HEK293 (cell line): ENCODE results near the gene CDON.

Experiments
- CTCF ChIA-PET: fragments of 350-600 bp; formaldehyde crosslinking; extraction: SDS; loops from one replicate; lab custom pipeline; 2021; ENCODE audit warnings: antibody characterized with exemption; lab: Yijun Ruan, JAX
- POLR2A ChIA-PET: fragments of 300-600 bp; formaldehyde crosslinking; extraction: SDS; loops from one replicate; lab custom pipeline; 2020; ENCODE audit warnings: antibody characterized with exemption, inconsistent platforms; lab: Yijun Ruan, JAX
- H3K27ac ChIP-seq: fragments of 200-500 bp; sonication (Bioruptor generic); 2 replicates; pipeline ENCODE4 v1.5.1; 2014; ENCODE audit warnings: low read depth, low read length, control low read depth, inconsistent platforms; ENCODE audit errors: extremely low read depth
- H3K36me3 ChIP-seq, 2 experiments: fragments of 200-500 bp in 1 of 2; sonication (Bioruptor generic) in 1 of 2; 1 replicate in 1 of 2; 2 replicates in 1 of 2; pipeline ENCODE4 v1.5.1; 2014 to 2017; ENCODE audit warnings: inconsistent platforms in 2 of 2, low read length in 2 of 2; ENCODE audit not compliant: control insufficient read depth in 2 of 2, insufficient read depth in 1 of 2
- H3K4me1 ChIP-seq: fragments of 200-500 bp; sonication (Bioruptor generic); 2 replicates; pipeline ENCODE4 v1.5.1; 2014; ENCODE audit warnings: mild to moderate bottlenecking, low read length, inconsistent platforms; ENCODE audit not compliant: control insufficient read depth, insufficient read depth
- H3K4me3 ChIP-seq: 2 replicates; pipeline ENCODE4 v1.5.1; 2011; ENCODE audit warnings: low read depth, mild to moderate bottlenecking, control low read depth, low read length, moderate library complexity
- H3K9me3 ChIP-seq: fragments of 200-500 bp; sonication (Bioruptor generic); 2 replicates; pipeline ENCODE4 v1.5.1; 2014; ENCODE audit warnings: low read depth, low read length, inconsistent platforms; ENCODE audit not compliant: control insufficient read depth, insufficient read depth
- INSM2 ChIP-seq: fragments of 450-650 bp; formaldehyde crosslinking; IDR thresholded peaks from 2 replicates; pipeline ENCODE4 v1.5.1; 2016; ENCODE audit warnings: missing biosample characterization, missing genetic modification characterization
- PRDM10 ChIP-seq: fragments of 450-650 bp; formaldehyde crosslinking; IDR thresholded peaks from 2 replicates; pipeline ENCODE4 v1.5.1; 2016; ENCODE audit warnings: missing biosample characterization, missing genetic modification characterization
- PRDM2 ChIP-seq: fragments of 450-650 bp; formaldehyde crosslinking; IDR thresholded peaks from 2 replicates; pipeline ENCODE4 v1.5.1; 2016; ENCODE audit warnings: missing biosample characterization, missing genetic modification characterization, borderline replicate concordance
- PRDM4 ChIP-seq: fragments of 450-650 bp; formaldehyde crosslinking; IDR thresholded peaks from 2 replicates; pipeline ENCODE4 v1.5.1; 2017; ENCODE audit warnings: missing biosample characterization, missing genetic modification characterization
- ZBTB44 ChIP-seq: fragments of 450-650 bp; IDR thresholded peaks from 2 replicates; pipeline ENCODE4 v1.5.1; 2018; ENCODE audit warnings: missing biosample characterization, mild to moderate bottlenecking, missing genetic modification characterization
- ZNF157 ChIP-seq: fragments of 450-650 bp; formaldehyde crosslinking; IDR thresholded peaks from 2 replicates; pipeline ENCODE4 v1.5.1; 2016; ENCODE audit warnings: missing biosample characterization, missing genetic modification characterization
- ZNF175 ChIP-seq: fragments of 450-650 bp; formaldehyde crosslinking; IDR thresholded peaks from 2 replicates; pipeline ENCODE4 v1.5.1; 2016; ENCODE audit warnings: missing biosample characterization, missing genetic modification characterization
- ZNF211 ChIP-seq: fragments of 450-650 bp; formaldehyde crosslinking; IDR thresholded peaks from 2 replicates; pipeline ENCODE4 v1.5.1; 2016; ENCODE audit warnings: low read depth, missing biosample characterization, missing genetic modification characterization
- ZNF292 ChIP-seq: fragments of 450-650 bp; formaldehyde crosslinking; IDR thresholded peaks from 2 replicates; pipeline ENCODE4 v1.5.1; 2016; ENCODE audit warnings: low read depth, missing biosample characterization, missing genetic modification characterization, borderline replicate concordance
- ZNF311 ChIP-seq: fragments of 450-650 bp; formaldehyde crosslinking; IDR thresholded peaks from 2 replicates; pipeline ENCODE4 v1.5.1; 2017; ENCODE audit warnings: missing biosample characterization, missing genetic modification characterization, borderline replicate concordance
- ZNF350 ChIP-seq: fragments of 450-650 bp; formaldehyde crosslinking; IDR thresholded peaks from 2 replicates; pipeline ENCODE4 v1.5.0; 2017; ENCODE audit warnings: missing biosample characterization, mild to moderate bottlenecking, missing genetic modification characterization
- ZNF404 ChIP-seq: fragments of 450-650 bp; formaldehyde crosslinking; IDR thresholded peaks from 2 replicates; pipeline ENCODE4 v1.5.1; 2017; ENCODE audit warnings: missing biosample characterization, missing genetic modification characterization
- ZNF501 ChIP-seq: fragments of 450-650 bp; formaldehyde crosslinking; IDR thresholded peaks from 2 replicates; pipeline ENCODE4 v1.5.1; 2016; ENCODE audit warnings: missing biosample characterization, missing genetic modification characterization
- ZNF560 ChIP-seq: fragments of 450-650 bp; formaldehyde crosslinking; IDR thresholded peaks from 2 replicates; pipeline ENCODE4 v1.5.1; 2017; ENCODE audit warnings: missing biosample characterization, missing genetic modification characterization, borderline replicate concordance
- ZNF621 ChIP-seq: fragments of 450-650 bp; formaldehyde crosslinking; IDR thresholded peaks from 2 replicates; pipeline ENCODE4 v1.5.1; 2017; ENCODE audit warnings: missing biosample characterization, missing genetic modification characterization
- ZNF670 ChIP-seq: fragments of 450-650 bp; formaldehyde crosslinking; IDR thresholded peaks from 2 replicates; pipeline ENCODE4 v1.5.1; 2016; ENCODE audit warnings: missing biosample characterization, missing genetic modification characterization, low read depth
- ZNF777 ChIP-seq: fragments of 450-650 bp; formaldehyde crosslinking; IDR thresholded peaks from 2 replicates; pipeline ENCODE4 v1.5.1; 2017; ENCODE audit warnings: missing biosample characterization, missing genetic modification characterization, borderline replicate concordance
- ZNF785 ChIP-seq: fragments of 450-650 bp; formaldehyde crosslinking; IDR thresholded peaks from 2 replicates; pipeline ENCODE4 v1.5.1; 2016; ENCODE audit warnings: missing biosample characterization, missing genetic modification characterization
- ZSCAN16 ChIP-seq: fragments of 450-650 bp; formaldehyde crosslinking; IDR thresholded peaks from 2 replicates; pipeline ENCODE4 v1.5.1; 2016; ENCODE audit warnings: missing biosample characterization, missing genetic modification characterization
- ZSCAN18 ChIP-seq: fragments of 450-650 bp; formaldehyde crosslinking; IDR thresholded peaks from 2 replicates; pipeline ENCODE4 v1.5.1; 2016; ENCODE audit warnings: missing biosample characterization, missing genetic modification characterization

CDON gene

GRCh38 chr11:126102436-126102981 is 39.8 kb upstream of the CDON start:
- CTCF ChIA-PET, result interaction anchor here (1.0 to 1.6 kb wide), 3 partner anchors 10 to 42 kb away, joined by 3 to 5 read pairs (median 4); no protein-coding TSS in a partner anchor
- no peak overlapping the region for H3K4me3 ChIP-seq
- no peaks in the 10 kb centered on the region for H3K36me3 ChIP-seq
- H3K27ac ChIP-seq, result peak overlapping the region; percentile 57
- peaks cover 14% of the 10 kb centered on the region for H3K4me1 ChIP-seq
- POLR2A ChIA-PET, result interaction anchor here (1.1 kb wide), 1 partner anchor 15 kb away, joined by 7 read pairs; no protein-coding TSS in a partner anchor
- no peaks in the 10 kb centered on the region for H3K9me3 ChIP-seq
- TF ChIP-seq ZNF777 (no peak), ZNF311 (tag by site-specific recombination) (no peak), ZNF560 (tag by site-specific recombination) (no peak), ZNF404 (tag by site-specific recombination) (no peak), ZBTB44 (peak; percentile 66), ZSCAN18 (tag by site-specific recombination) (no peak), ZNF785 (tag by site-specific recombination) (no peak), ZNF501 (no peak), ZNF175 (tag by site-specific recombination) (no peak), PRDM4 (peak; percentile 96), ZSCAN16 (tag by site-specific recombination) (no peak), PRDM10 (tag by site-specific recombination) (0 out of 2 replicates have a peak, but pooled peaks have one; percentile 9), ZNF157 (no peak), ZNF621 (tag by site-specific recombination) (no peak), PRDM2 (tag by site-specific recombination) (no peak), INSM2 (tag by site-specific recombination) (no peak), ZNF670 (tag by site-specific recombination) (no peak), ZNF292 (no peak), ZNF211 (tag by site-specific recombination) (no peak), ZNF350 (no peak)
